ENCODE data around the gene TEX26.

DNA sequence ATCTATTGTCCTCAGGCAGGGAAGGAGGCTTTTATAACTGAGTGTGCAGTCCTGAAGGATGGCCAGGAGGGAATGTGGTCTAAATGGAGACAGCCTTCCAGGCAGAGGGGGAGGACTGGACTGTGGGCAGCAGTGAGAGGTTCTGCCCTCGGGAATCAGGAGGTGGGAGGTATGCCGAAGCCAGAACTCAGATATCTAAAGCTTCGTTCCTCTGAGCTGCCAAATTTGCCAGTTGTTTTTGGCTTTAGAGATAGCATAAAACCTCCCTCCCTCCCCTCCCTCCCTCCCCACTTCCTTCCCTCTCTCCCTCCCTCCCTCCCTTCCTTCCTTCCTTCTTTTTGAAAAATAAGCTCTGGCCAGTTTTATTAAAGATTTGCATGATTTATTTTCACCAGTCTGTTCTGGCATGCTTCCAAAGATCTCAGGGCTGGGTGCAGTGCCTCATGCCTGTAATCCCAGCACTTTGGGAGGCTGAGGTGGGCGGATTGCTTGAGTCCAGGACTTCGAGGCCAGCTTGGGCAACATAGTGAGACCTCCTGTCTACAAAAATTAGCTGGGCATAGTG is 24.0 kb upstream of the TEX26 start:
- TF ChIP-seq, protein P1, sequence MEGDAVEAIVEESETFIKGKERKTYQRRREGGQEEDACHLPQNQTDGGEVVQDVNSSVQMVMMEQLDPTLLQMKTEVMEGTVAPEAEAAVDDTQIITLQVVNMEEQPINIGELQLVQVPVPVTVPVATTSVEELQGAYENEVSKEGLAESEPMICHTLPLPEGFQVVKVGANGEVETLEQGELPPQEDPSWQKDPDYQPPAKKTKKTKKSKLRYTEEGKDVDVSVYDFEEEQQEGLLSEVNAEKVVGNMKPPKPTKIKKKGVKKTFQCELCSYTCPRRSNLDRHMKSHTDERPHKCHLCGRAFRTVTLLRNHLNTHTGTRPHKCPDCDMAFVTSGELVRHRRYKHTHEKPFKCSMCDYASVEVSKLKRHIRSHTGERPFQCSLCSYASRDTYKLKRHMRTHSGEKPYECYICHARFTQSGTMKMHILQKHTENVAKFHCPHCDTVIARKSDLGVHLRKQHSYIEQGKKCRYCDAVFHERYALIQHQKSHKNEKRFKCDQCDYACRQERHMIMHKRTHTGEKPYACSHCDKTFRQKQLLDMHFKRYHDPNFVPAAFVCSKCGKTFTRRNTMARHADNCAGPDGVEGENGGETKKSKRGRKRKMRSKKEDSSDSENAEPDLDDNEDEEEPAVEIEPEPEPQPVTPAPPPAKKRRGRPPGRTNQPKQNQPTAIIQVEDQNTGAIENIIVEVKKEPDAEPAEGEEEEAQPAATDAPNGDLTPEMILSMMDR (IDR thresholded peaks at IDR 0.05), result no peak
- TF ChIP-seq POLR2AphosphoS5 (IDR thresholded peaks at IDR 0.05), result no peak
